HepG2 (cell line): ENCODE results near the gene IL9R. TPM values are rescaled to one million over a fixed set of nuclear protein-coding genes. Genes with fewer than 3 reads are reported as not detected.
A peak's percentile ranks its signal among the peaks of the same experiment; 100 is the strongest.

Experiments used
- ATAC-seq: fragments of 200-7000 bp; cut with Tn5 transposase; 3 replicates; pipeline ENCODE4 v1.9.1; 2020; ENCODE audit warnings: mild to moderate bottlenecking, moderate library complexity
- BruUV-seq: library from RNA; stranded (reverse); fragments of 400-500 nt; replicated peaks from 2 replicates; lab custom pipeline; 2021; lab: Mats Ljungman, UMichigan
- CTCF ChIA-PET: fragments of 300-600 bp; formaldehyde crosslinking; extraction: SDS; loops from one replicate; lab custom pipeline; 2021; ENCODE audit warnings: low total read pairs, inconsistent platforms, low intra/inter-chr PET ratio; lab: Yijun Ruan, JAX
- POLR2A ChIA-PET: fragments of 350-600 bp; sonication (Branson Sonifier 250); formaldehyde crosslinking; loops from one replicate; lab custom pipeline; 2020; ENCODE audit warnings: antibody characterized with exemption, inconsistent platforms; lab: Yijun Ruan, JAX
- DNase-seq: peaks from one replicate; pipeline ENCODE4 v3.0.0-alpha.2; 2015; ENCODE audit warnings: low spot score
- FAIRE-seq: peaks from 3 replicates; lab custom pipeline; 2011; peaks lifted over from hg19 to GRCh38; lab: Jason Lieb, UNC
- H2AFZ ChIP-seq: one replicate; pipeline ENCODE4 v1.6.1; 2011; ENCODE audit warnings: low read length, inconsistent platforms
- H3K27ac ChIP-seq: fragments of 300-600 bp; 3 replicates; pipeline ENCODE4 v1.8.0; 2011; ENCODE audit warnings: mixed run types, mild to moderate bottlenecking, mixed read lengths, low read length, inconsistent platforms; ENCODE audit not compliant: insufficient read depth; ENCODE audit errors: extremely low read length
- H3K27me3 ChIP-seq, 2 experiments: fragments of 200-600 bp in 1 of 2; 2 replicates in 1 of 2; 3 replicates in 1 of 2; pipeline versions ENCODE4 v1.6.0 to v1.8.0; 2011; ENCODE audit warnings: low read length in 2 of 2, mild to moderate bottlenecking in 2 of 2, moderate library complexity in 2 of 2, inconsistent platforms in 1 of 2; ENCODE audit not compliant: insufficient read depth in 2 of 2, control insufficient read depth in 1 of 2
- H3K36me3 ChIP-seq, 2 experiments: fragments of 200-600 bp in 1 of 2; replicated peaks in 1 of 2; 2 replicates in 1 of 2; 3 replicates in 1 of 2; pipeline versions ENCODE4 v1.5.1 to v1.8.0; 2011; ENCODE audit warnings: low read length in 2 of 2, inconsistent platforms in 1 of 2; ENCODE audit not compliant: insufficient read depth in 2 of 2, control insufficient read depth in 1 of 2
- H3K4me1 ChIP-seq: 2 replicates; pipeline ENCODE4 v1.5.1; 2012; ENCODE audit warnings: low read length, inconsistent platforms; ENCODE audit not compliant: insufficient read depth
- H3K4me2 ChIP-seq: 2 replicates; pipeline ENCODE4 v1.6.0; 2011; ENCODE audit warnings: low read depth, low read length, inconsistent platforms
- H3K4me3 ChIP-seq, 3 experiments: fragments of 200-600 bp in 1 of 3; sonication (generic), shearing (Covaris generic) in 1 of 3; replicated peaks in 1 of 3; 2 replicates each; pipeline ENCODE4 v1.5.1; 2011 to 2016; ENCODE audit warnings: low read length in 3 of 3, inconsistent platforms in 2 of 3, low read depth in 2 of 3, mild to moderate bottlenecking in 2 of 3, control low read depth in 1 of 3, mixed read lengths in 1 of 3; ENCODE audit not compliant: insufficient read depth in 1 of 3
- H3K79me2 ChIP-seq: one replicate; pipeline ENCODE4 v1.6.1; 2011; ENCODE audit warnings: low read length, inconsistent platforms; ENCODE audit not compliant: insufficient read depth
- H3K9ac ChIP-seq: 2 replicates; pipeline ENCODE4 v1.6.0; 2011; ENCODE audit warnings: mild to moderate bottlenecking, low read depth, low read length, inconsistent platforms; ENCODE audit not compliant: insufficient read depth
- H3K9me3 ChIP-seq: 2 replicates; pipeline ENCODE4 v1.5.1; 2012; ENCODE audit warnings: mild to moderate bottlenecking, low read length
- H4K20me1 ChIP-seq: 2 replicates; pipeline ENCODE4 v1.6.0; 2011; ENCODE audit warnings: inconsistent platforms, mild to moderate bottlenecking, low read length, moderate library complexity; ENCODE audit not compliant: insufficient read depth
- KAT2B ChIP-seq: fragments of 150-350 bp; IDR thresholded peaks from 2 replicates; pipeline ENCODE4 v1.6.1; 2014; ENCODE audit warnings: low read depth, low read length, borderline replicate concordance
- ONECUT2 ChIP-seq: sonication (generic); formaldehyde crosslinking; IDR thresholded peaks from 2 replicates; pipeline ENCODE4 v1.4.0; 2020; ENCODE audit warnings: missing genetic modification reagents
- RAD21 ChIP-seq: fragments of 450-650 bp; formaldehyde crosslinking; IDR thresholded peaks from 2 replicates; pipeline ENCODE4 v1.5.0; 2020; ENCODE audit warnings: mild to moderate bottlenecking
- SMC3 ChIP-seq: IDR thresholded peaks from 2 replicates; pipeline ENCODE4 v1.6.1; 2011; ENCODE audit warnings: low read length, improper control_type of control experiment
- STAG1 ChIP-seq: sonication (generic); formaldehyde crosslinking; IDR thresholded peaks from 2 replicates; pipeline ENCODE4 v1.4.0; 2020; ENCODE audit warnings: missing genetic modification reagents
- ZNF530 ChIP-seq: sonication (generic); formaldehyde crosslinking; IDR thresholded peaks from 2 replicates; pipeline ENCODE4 v1.5.0; 2020; ENCODE audit warnings: low read depth, mild to moderate bottlenecking, missing genetic modification reagents
- WGBS: methylation state at CpG from one replicate; pipeline ENCODE4 v1.1.6; 2017; ENCODE audit warnings: low lambda C conversion rate; 5-methylcytosine and 5-hydroxymethylcytosine counted together
- in situ Hi-C: cut with HindIII; loops from 2 replicates; pipeline ENCODE4 v1.10.0; 2017; ENCODE audit warnings: low pct_unique_long_range_greater_than_20kb; ENCODE audit not compliant: extremely low pct_ligation_motif_present
- intact Hi-C: fragments of 100-400 bp; cut with micrococcal nuclease; formaldehyde crosslinking; loops from one replicate; pipeline ENCODE4 v1.10.0; 2022; ENCODE audit not compliant: unreplicated experiment
- polyA plus RNA-seq, 8 experiments: library from polyadenylated mRNA; depleted of rRNA in 3 of 8; stranded (reverse) in 7 of 8; unstranded in 1 of 8; fragments of >200 nt; fragmentation: Illumina TruSeq in 4 of 8; extraction: Trizol in 4 of 8; gene quantifications; 2 replicates each; pipeline versions ENCODE4 v1.2.1 to v1.2.3, GENCODE V29; 2011 to 2016; ENCODE audit warnings: low read depth in 4 of 8, missing spikeins in 1 of 8, mixed read lengths in 1 of 8; ENCODE audit not compliant: insufficient read depth in 1 of 8
- total RNA-seq, 5 experiments: library from RNA; depleted of rRNA; stranded (reverse); fragments of >200 nt; fragmentation: Illumina TruSeq; extraction: Trizol; gene quantifications; 2 replicates each; pipeline ENCODE4 v1.2.3, GENCODE V29; 2016; ENCODE audit warnings: low read depth in 1 of 5
- TF ChIP-seq, protein P1 (sequence below), 2 experiments: sonication (generic) in 1 of 2; formaldehyde crosslinking in 1 of 2; IDR thresholded peaks; 2 replicates each; pipeline versions ENCODE4 v1.4.0 to v1.6.1; 2018 to 2020; ENCODE audit warnings: missing genetic modification reagents in 2 of 2, borderline replicate concordance in 1 of 2, low read depth in 1 of 2, mild to moderate bottlenecking in 1 of 2, missing biosample characterization in 1 of 2
- TF ChIP-seq, protein P2 (sequence below): sonication (generic); formaldehyde crosslinking; IDR thresholded peaks from 2 replicates; pipeline ENCODE4 v1.5.0; 2020; ENCODE audit warnings: mild to moderate bottlenecking, missing genetic modification reagents, moderate library complexity
- TF ChIP-seq, protein P3 (sequence below): sonication (generic); formaldehyde crosslinking; conservative IDR thresholded peaks from 2 replicates; pipeline ENCODE4 v1.8.0; 2022; ENCODE audit warnings: missing genetic modification reagents

IL9R gene
- total and polyA plus RNA-seq, 2 of the 13 experiments (the other 11 are each of a cell fraction or from before 2014, with no cell fraction given) = not detected

DNA sequence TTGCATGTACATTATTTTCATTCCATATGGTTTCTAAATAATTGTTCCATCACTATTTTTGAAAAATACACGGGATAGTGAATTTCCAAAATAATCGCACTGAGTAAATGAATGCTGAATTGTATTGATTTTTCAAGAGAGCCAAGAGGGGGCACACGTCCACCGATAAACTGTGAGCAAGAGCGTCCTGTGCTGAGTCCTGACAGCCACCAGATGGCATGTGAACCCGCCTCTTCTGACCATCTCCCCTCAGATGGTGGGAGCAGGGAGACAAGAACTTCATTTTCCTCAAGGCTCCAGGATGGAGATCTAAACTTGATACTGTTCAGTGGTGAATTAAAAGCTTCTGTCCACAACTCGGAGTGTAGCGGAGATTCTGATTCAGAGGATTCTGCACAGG is 30.6 kb upstream of the IL9R start:
- Histone ChIP-seq H3K27me3 (no peaks in the 10 kb centered on the region), H2AFZ (no peak overlapping the region), H3K4me3 (no peak overlapping the region)
- POLR2A ChIA-PET = no interaction called here
- peak; percentile 68 for FAIRE-seq
- TF ChIP-seq, protein P1, sequence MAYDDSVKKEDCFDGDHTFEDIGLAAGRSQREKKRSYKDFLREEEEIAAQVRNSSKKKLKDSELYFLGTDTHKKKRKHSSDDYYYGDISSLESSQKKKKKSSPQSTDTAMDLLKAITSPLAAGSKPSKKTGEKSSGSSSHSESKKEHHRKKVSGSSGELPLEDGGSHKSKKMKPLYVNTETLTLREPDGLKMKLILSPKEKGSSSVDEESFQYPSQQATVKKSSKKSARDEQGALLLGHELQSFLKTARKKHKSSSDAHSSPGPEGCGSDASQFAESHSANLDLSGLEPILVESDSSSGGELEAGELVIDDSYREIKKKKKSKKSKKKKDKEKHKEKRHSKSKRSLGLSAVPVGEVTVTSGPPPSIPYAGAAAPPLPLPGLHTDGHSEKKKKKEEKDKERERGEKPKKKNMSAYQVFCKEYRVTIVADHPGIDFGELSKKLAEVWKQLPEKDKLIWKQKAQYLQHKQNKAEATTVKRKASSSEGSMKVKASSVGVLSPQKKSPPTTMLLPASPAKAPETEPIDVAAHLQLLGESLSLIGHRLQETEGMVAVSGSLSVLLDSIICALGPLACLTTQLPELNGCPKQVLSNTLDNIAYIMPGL (CRISPR knock-in tag; IDR thresholded peaks at IDR 0.05; ENCODE audit: borderline replicate concordance in 1 of 2, low read depth in 1 of 2) = 0 out of 4 replicates have a peak, but pooled peaks of 1 of the 2 experiments have one; percentile 22
- TF ChIP-seq, protein P2, sequence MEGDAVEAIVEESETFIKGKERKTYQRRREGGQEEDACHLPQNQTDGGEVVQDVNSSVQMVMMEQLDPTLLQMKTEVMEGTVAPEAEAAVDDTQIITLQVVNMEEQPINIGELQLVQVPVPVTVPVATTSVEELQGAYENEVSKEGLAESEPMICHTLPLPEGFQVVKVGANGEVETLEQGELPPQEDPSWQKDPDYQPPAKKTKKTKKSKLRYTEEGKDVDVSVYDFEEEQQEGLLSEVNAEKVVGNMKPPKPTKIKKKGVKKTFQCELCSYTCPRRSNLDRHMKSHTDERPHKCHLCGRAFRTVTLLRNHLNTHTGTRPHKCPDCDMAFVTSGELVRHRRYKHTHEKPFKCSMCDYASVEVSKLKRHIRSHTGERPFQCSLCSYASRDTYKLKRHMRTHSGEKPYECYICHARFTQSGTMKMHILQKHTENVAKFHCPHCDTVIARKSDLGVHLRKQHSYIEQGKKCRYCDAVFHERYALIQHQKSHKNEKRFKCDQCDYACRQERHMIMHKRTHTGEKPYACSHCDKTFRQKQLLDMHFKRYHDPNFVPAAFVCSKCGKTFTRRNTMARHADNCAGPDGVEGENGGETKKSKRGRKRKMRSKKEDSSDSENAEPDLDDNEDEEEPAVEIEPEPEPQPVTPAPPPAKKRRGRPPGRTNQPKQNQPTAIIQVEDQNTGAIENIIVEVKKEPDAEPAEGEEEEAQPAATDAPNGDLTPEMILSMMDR (CRISPR knock-in tag) = peak; percentile 83
- no peak for TF ChIP-seq ZNF530 (CRISPR knock-in tag)
- peak; percentile 91 for TF ChIP-seq ONECUT2 (CRISPR knock-in tag)
- TF ChIP-seq STAG1 (CRISPR knock-in tag) = peak; percentile 85
- TF ChIP-seq KAT2B = 0 out of 2 replicates have a peak, but pooled peaks have one; percentile 20
- peak; percentile 70 for TF ChIP-seq RAD21 (CRISPR knock-in tag)
- peak; percentile 83 for TF ChIP-seq SMC3
- TF ChIP-seq, protein P3, sequence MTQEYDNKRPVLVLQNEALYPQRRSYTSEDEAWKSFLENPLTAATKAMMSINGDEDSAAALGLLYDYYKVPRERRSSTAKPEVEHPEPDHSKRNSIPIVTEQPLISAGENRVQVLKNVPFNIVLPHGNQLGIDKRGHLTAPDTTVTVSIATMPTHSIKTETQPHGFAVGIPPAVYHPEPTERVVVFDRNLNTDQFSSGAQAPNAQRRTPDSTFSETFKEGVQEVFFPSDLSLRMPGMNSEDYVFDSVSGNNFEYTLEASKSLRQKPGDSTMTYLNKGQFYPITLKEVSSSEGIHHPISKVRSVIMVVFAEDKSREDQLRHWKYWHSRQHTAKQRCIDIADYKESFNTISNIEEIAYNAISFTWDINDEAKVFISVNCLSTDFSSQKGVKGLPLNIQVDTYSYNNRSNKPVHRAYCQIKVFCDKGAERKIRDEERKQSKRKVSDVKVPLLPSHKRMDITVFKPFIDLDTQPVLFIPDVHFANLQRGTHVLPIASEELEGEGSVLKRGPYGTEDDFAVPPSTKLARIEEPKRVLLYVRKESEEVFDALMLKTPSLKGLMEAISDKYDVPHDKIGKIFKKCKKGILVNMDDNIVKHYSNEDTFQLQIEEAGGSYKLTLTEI (CRISPR knock-in tag) = no peak
- TF ChIP-seq, all 625 proteins: peak for 7
- in situ Hi-C loops (no loop called here), intact Hi-C loops (no loop called here)
- Histone ChIP-seq H4K20me1 (no peaks in the 10 kb centered on the region), H3K79me2 (no peaks in the 10 kb centered on the region), H3K9ac (no peak overlapping the region), H3K27ac (no peak overlapping the region), H3K9me3 (peaks cover 60% of the 10 kb centered on the region), H3K4me1 (no peaks in the 10 kb centered on the region), H3K36me3 (no peaks in the 10 kb centered on the region), H3K4me2 (no peak overlapping the region)
- CTCF ChIA-PET = no interaction called here
- ATAC-seq (peak; percentile 89), DNase-seq (peak; percentile 54)
- BruUV-seq = no TSS peak
- 8% methylated on average over 8 of the region's 8 CpGs for WGBS
